Suprapubic skin (tissue), 4 donors: Measurements from ENCODE around the gene HIGD2A. TPM values are rescaled to one million over a fixed set of nuclear protein-coding genes. Genes with fewer than 3 reads are reported as not detected.

Source experiments
- DNase-seq, 2 donors: peaks; one replicate each; pipeline ENCODE4 v3.0.0-alpha.2; 2019; ENCODE audit warnings: low spot score in 2 of 2
- H3K27ac ChIP-seq: fragments of 200-600 bp; sonication (generic); one replicate; pipeline ENCODE4 v1.5.1; 2019
- H3K27me3 ChIP-seq: fragments of 200-600 bp; sonication (generic); one replicate; pipeline ENCODE4 v1.5.1; 2019
- H3K36me3 ChIP-seq: fragments of 200-600 bp; sonication (generic); one replicate; pipeline ENCODE4 v1.5.1; 2019
- H3K4me1 ChIP-seq: fragments of 200-600 bp; sonication (generic); one replicate; pipeline ENCODE4 v1.5.1; 2019
- H3K4me3 ChIP-seq: fragments of 200-600 bp; sonication (generic); one replicate; pipeline ENCODE4 v1.5.1; 2019; ENCODE audit warnings: mild to moderate bottlenecking
- H3K9me3 ChIP-seq: fragments of 200-600 bp; sonication (generic); one replicate; pipeline ENCODE4 v1.5.1; 2019
- EP300 ChIP-seq: sonication (generic); formaldehyde crosslinking; IDR thresholded peaks from one replicate; pipeline ENCODE4 v1.6.1; 2017; ENCODE audit warnings: antibody characterized with exemption
- POLR2A ChIP-seq, 2 donors: fragments of 450-650 bp; IDR thresholded peaks; one replicate each; pipeline ENCODE4 v1.6.1; 2017; ENCODE audit warnings: antibody characterized with exemption in 2 of 2, mild to moderate bottlenecking in 2 of 2, moderate library complexity in 2 of 2
- POLR2AphosphoS5 ChIP-seq, 3 donors: sonication (generic); formaldehyde crosslinking; IDR thresholded peaks; one replicate each; pipeline ENCODE4 v1.6.1; 2017; ENCODE audit warnings: antibody characterized with exemption in 3 of 3
- WGBS: methylation state at CpG from one replicate; pipeline ENCODE4 v1.1.5; 2018; 5-methylcytosine and 5-hydroxymethylcytosine counted together
- total RNA-seq, 4 donors: library from RNA; depleted of rRNA; stranded (reverse); fragments of >200 nt; gene quantifications; one replicate each; pipeline ENCODE4 v1.1.0, GENCODE V29; 2016
- TF ChIP-seq, protein P1 (sequence below), 2 donors: fragments of 200-600 bp in 1 of 2; fragments of 450-650 bp in 1 of 2; sonication (generic) in 1 of 2; IDR thresholded peaks; one replicate each; pipeline ENCODE4 v1.5.1; 2016 to 2019; ENCODE audit warnings: antibody characterized with exemption in 2 of 2, mild to moderate bottlenecking in 1 of 2, moderate library complexity in 1 of 2

HIGD2A gene
- total RNA-seq, 4 donors from 2014 or later, result 119 to 173 (median 161) TPM

DNA sequence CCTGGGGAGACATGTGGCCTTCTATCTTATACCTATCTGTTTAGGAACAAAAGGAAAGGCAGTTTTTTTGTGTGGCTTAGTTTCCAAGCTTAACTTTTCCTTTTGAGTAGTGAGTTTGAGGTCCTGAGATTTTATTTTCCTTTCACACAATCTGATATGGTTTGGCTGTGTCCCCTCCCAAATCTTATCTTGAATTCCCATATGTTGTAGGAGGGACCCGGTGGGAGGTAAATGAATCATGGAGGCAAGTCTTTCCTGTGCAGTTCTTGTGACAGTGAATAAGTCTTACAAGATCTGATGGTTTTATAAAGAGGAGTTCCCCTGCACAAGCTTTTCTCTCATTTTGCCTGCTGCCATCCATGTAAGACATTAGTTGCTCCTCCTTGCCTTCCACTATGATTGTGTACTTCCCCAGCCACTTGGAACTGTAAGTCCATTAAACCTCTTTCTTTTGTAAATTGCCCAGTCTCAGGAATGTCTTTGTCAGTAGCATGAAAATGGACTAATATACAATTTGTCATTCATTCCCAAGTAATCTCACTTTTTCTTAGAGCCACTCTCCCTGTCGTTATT is 32.5 kb downstream of the HIGD2A start:
- Histone ChIP-seq H3K27me3 (no peaks in the 10 kb centered on the region), H3K9me3 (no peaks in the 10 kb centered on the region), H3K27ac (no peak overlapping the region), H3K4me3 (no peak overlapping the region), H3K4me1 (peaks cover 6% of the 10 kb centered on the region), H3K36me3 (no peaks in the 10 kb centered on the region)
- TF ChIP-seq POLR2AphosphoS5 (IDR thresholded peaks at IDR 0.05), result no peak
- TF ChIP-seq EP300, result no peak
- no peak for TF ChIP-seq POLR2A (IDR thresholded peaks at IDR 0.05)
- TF ChIP-seq, protein P1, sequence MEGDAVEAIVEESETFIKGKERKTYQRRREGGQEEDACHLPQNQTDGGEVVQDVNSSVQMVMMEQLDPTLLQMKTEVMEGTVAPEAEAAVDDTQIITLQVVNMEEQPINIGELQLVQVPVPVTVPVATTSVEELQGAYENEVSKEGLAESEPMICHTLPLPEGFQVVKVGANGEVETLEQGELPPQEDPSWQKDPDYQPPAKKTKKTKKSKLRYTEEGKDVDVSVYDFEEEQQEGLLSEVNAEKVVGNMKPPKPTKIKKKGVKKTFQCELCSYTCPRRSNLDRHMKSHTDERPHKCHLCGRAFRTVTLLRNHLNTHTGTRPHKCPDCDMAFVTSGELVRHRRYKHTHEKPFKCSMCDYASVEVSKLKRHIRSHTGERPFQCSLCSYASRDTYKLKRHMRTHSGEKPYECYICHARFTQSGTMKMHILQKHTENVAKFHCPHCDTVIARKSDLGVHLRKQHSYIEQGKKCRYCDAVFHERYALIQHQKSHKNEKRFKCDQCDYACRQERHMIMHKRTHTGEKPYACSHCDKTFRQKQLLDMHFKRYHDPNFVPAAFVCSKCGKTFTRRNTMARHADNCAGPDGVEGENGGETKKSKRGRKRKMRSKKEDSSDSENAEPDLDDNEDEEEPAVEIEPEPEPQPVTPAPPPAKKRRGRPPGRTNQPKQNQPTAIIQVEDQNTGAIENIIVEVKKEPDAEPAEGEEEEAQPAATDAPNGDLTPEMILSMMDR (IDR thresholded peaks at IDR 0.05), result no peak
- DNase-seq, result no peak
- WGBS, result 73% methylated on average over 2 of the region's 2 CpGs

DNA sequence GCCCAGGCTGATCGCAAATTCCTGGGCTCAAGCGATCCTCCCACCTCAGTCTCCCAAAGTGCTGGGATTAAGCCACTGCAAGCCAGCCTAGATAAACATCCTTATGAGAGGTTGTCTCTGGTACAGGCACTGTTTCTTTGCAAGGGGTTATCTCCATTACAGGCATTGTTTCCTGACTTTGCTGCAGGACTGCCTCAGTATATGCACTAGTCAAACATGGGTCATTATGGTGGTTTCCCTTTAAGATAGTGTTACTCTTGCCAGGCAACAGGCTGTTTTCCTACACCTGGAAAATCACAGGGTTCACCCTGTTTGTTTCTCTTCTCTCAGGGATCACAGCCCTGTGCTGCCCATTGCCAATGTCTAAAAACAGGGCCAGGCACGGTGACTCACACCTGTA is 35.6 kb downstream of the HIGD2A start:
- Histone ChIP-seq H3K27me3 (no peaks in the 10 kb centered on the region), H3K27ac (no peak overlapping the region), H3K4me3 (no peak overlapping the region), H3K4me1 (no peaks in the 10 kb centered on the region), H3K9me3 (no peaks in the 10 kb centered on the region), H3K36me3 (no peaks in the 10 kb centered on the region)
- TF ChIP-seq POLR2AphosphoS5 (IDR thresholded peaks at IDR 0.05) (no peak), POLR2A (IDR thresholded peaks at IDR 0.05) (no peak), EP300 (no peak)
- TF ChIP-seq, protein P1 (IDR thresholded peaks at IDR 0.05), result no peak
- 63% methylated on average over 3 of the region's 3 CpGs for WGBS
- DNase-seq, result no peak

DNA sequence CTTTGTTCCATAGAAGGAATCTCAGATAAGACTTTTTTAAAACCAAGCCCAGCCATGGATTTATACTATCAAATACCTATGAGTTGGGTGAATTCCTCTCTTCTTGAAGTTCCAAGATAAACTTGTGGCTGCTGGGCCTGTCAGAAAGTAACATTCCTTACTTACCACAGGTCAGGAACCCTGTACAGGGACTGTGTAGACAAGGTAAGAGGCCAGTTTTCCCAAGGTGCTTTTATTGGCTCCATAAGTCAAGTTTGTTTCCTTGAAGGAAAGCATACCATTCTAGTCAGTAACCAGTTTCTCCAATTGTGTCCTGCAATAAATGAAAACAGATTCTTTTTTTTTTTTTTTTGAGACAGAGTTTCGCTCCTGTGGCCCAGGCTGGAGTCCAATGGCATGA is 36.6 kb downstream of the HIGD2A start:
- Histone ChIP-seq H3K4me1 (no peaks in the 10 kb centered on the region), H3K27ac (no peak overlapping the region), H3K4me3 (no peak overlapping the region), H3K27me3 (no peaks in the 10 kb centered on the region), H3K9me3 (no peaks in the 10 kb centered on the region), H3K36me3 (no peaks in the 10 kb centered on the region)
- TF ChIP-seq EP300 (no peak), POLR2AphosphoS5 (IDR thresholded peaks at IDR 0.05) (no peak), POLR2A (IDR thresholded peaks at IDR 0.05) (no peak)
- TF ChIP-seq, protein P1 (IDR thresholded peaks at IDR 0.05), result no peak
- 94% methylated on average over 1 of the region's 1 CpG for WGBS
- no peak for DNase-seq

DNA sequence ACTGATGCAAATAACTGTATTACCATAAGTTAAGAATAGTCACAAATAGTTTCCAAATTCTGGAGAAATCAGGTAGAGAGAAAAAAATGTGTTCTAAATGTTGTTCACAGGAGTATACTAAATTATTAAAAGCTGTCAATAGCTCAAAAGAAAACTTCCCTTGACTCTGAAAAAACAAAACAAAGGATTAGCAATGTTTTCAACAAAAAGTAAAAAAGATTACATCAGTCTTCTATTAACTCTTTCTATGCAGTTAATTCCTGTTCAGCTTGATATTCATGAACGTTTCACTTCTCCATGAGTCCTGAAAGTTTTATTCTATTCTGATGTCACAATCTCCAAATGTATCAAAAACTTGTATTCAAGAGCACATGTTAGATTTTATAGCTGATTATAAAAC is 37.2 kb downstream of the HIGD2A start:
- no peaks in the 10 kb centered on the region for H3K4me1 ChIP-seq
- H3K4me3 ChIP-seq, result no peak overlapping the region
- H3K9me3 ChIP-seq, result no peaks in the 10 kb centered on the region
- DNase-seq, result no peak
- H3K27me3 ChIP-seq, result no peaks in the 10 kb centered on the region
- TF ChIP-seq, protein P1 (IDR thresholded peaks at IDR 0.05), result no peak
- TF ChIP-seq POLR2AphosphoS5 (IDR thresholded peaks at IDR 0.05) (no peak), EP300 (no peak), POLR2A (IDR thresholded peaks at IDR 0.05) (no peak)
- no peaks in the 10 kb centered on the region for H3K36me3 ChIP-seq
- H3K27ac ChIP-seq, result no peak overlapping the region
- 89% methylated on average over 1 of the region's 1 CpG for WGBS

DNA sequence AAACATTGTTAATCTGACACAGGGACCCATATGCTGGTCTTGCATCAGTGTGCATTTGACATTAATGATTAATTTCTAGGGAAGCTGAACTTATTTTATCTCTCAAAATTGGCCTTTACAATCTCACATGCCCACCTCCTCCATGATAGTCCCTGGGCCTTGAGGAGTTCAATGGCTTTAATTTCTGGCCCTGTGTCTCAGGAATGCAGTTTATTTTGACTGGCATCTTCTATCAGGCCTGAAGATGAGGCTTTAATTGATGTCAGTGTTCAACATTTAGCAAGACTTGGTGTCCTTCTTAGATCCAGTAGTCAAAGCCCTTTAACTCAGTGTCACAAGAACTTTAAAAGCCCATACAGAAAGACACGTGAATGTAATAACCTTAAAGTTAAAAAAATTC is 38.3 kb downstream of the HIGD2A start:
- DNase-seq, result no peak
- Histone ChIP-seq H3K4me3 (no peak overlapping the region), H3K27ac (no peak overlapping the region), H3K4me1 (no peaks in the 10 kb centered on the region), H3K36me3 (no peaks in the 10 kb centered on the region), H3K27me3 (no peaks in the 10 kb centered on the region), H3K9me3 (no peaks in the 10 kb centered on the region)
- WGBS, result 90% methylated on average over 1 of the region's 1 CpG
- no peak for TF ChIP-seq POLR2AphosphoS5 (IDR thresholded peaks at IDR 0.05)
- TF ChIP-seq, protein P1 (IDR thresholded peaks at IDR 0.05), result no peak
- TF ChIP-seq EP300, result no peak
- no peak for TF ChIP-seq POLR2A (IDR thresholded peaks at IDR 0.05)
